A549 (cell line): ENCODE data around the gene IARS1. TPM values are rescaled to one million over a fixed set of nuclear protein-coding genes. Genes with fewer than 3 reads are reported as not detected.
A peak's percentile ranks its signal among the peaks of the same experiment; 100 is the strongest.

Experiments
- ATAC-seq, 2 experiments: fragments of 200-7000 bp in 1 of 2; fragments of >200 bp in 1 of 2; cut with Nextera tagmentation in 1 of 2; cut with Tn5 transposase in 1 of 2; 3 replicates each; pipeline versions ENCODE4 v1.8.0 to v1.9.1; 2018 to 2020; ENCODE audit warnings: mild to moderate bottlenecking in 1 of 2, moderate library complexity in 1 of 2
- CTCF ChIA-PET: fragments of 300-600 bp; sonication (Branson Sonifier 250); formaldehyde crosslinking; extraction: SDS; loops from one replicate; lab custom pipeline; 2021; ENCODE audit warnings: antibody characterized with exemption, inconsistent platforms; lab: Yijun Ruan, JAX
- POLR2A ChIA-PET: fragments of 350-600 bp; formaldehyde crosslinking; extraction: SDS; loops from one replicate; lab custom pipeline; 2021; ENCODE audit warnings: antibody characterized with exemption, inconsistent platforms; lab: Yijun Ruan, JAX
- DNase-seq, 2 experiments: peaks; one replicate each; pipeline versions ENCODE4 v3.0.0 to v3.0.0-alpha.2; 2011 to 2016; ENCODE audit warnings: low read depth in 1 of 2, low spot score in 1 of 2
- FAIRE-seq: peaks from 2 replicates; lab custom pipeline; 2011; peaks lifted over from hg19 to GRCh38; lab: Jason Lieb, UNC
- H3K27ac ChIP-seq, 2 experiments: fragments of >200 bp; sonication (Bioruptor Twin); formaldehyde crosslinking; 3 replicates each; pipeline ENCODE4 v1.5.1; 2016 to 2017
- H3K4me1 ChIP-seq: fragments of >200 bp; sonication (Bioruptor Twin); formaldehyde crosslinking; 3 replicates; pipeline ENCODE4 v1.6.1; 2016
- H3K4me2 ChIP-seq: fragments of >200 bp; sonication (Bioruptor Twin); formaldehyde crosslinking; 3 replicates; pipeline ENCODE4 v1.6.1; 2016
- H3K4me3 ChIP-seq: fragments of >200 bp; sonication (Bioruptor Twin); formaldehyde crosslinking; 3 replicates; pipeline ENCODE4 v1.5.1; 2016
- H3K9me3 ChIP-seq: fragments of >200 bp; sonication (Bioruptor Twin); formaldehyde crosslinking; 3 replicates; pipeline ENCODE4 v1.6.1; 2016
- BHLHE40 ChIP-seq: IDR thresholded peaks from 2 replicates; pipeline ENCODE4 v1.6.1; 2012; ENCODE audit warnings: low read depth, low read length, inconsistent platforms
- CBX8 ChIP-seq: fragments of 200-600 bp; sonication (generic); IDR thresholded peaks from 2 replicates; pipeline ENCODE4 v1.6.1; 2016
- FOSL2 ChIP-seq, 2 experiments: fragments of 450-650 bp in 1 of 2; fragments of >200 bp in 1 of 2; sonication (Bioruptor Twin) in 1 of 2; formaldehyde crosslinking; IDR thresholded peaks; 2 replicates each; pipeline versions ENCODE4 v1.5.0 to v1.6.1; 2016 to 2020; ENCODE audit warnings: mild to moderate bottlenecking in 1 of 2, moderate library complexity in 1 of 2
- GATA3 ChIP-seq: IDR thresholded peaks from 2 replicates; pipeline ENCODE4 v1.6.1; 2012; ENCODE audit warnings: borderline replicate concordance
- HDAC2 ChIP-seq: fragments of 200-600 bp; sonication (generic); IDR thresholded peaks from 2 replicates; pipeline ENCODE4 v1.6.1; 2016
- JUNB ChIP-seq: fragments of >200 bp; sonication (Bioruptor Twin); formaldehyde crosslinking; IDR thresholded peaks from 2 replicates; pipeline ENCODE4 v1.6.1; 2016
- MAFK ChIP-seq: fragments of 450-650 bp; IDR thresholded peaks from 2 replicates; pipeline ENCODE4 v1.6.1; 2014; ENCODE audit not compliant: partially characterized antibody
- MAX ChIP-seq: IDR thresholded peaks from 2 replicates; pipeline ENCODE4 v1.6.1; 2012
- NFE2L2 ChIP-seq: fragments of 150-350 bp; conservative IDR thresholded peaks from 2 replicates; pipeline ENCODE4 v1.6.1; 2014; ENCODE audit warnings: low read length
- NPAS2 ChIP-seq: fragments of 250-450 bp; sonication (Bioruptor Pico); IDR thresholded peaks from 2 replicates; pipeline ENCODE4 v1.8.0; 2022; ENCODE audit warnings: mild to moderate bottlenecking, moderate library complexity, borderline replicate concordance
- POLR2AphosphoS2 ChIP-seq: conservative IDR thresholded peaks from 2 replicates; pipeline ENCODE4 v1.6.1; 2012; ENCODE audit warnings: low read length, improper control_type of control experiment, inconsistent platforms
- RAD21 ChIP-seq, 2 experiments: fragments of >200 bp in 1 of 2; sonication (Bioruptor Twin) in 1 of 2; formaldehyde crosslinking in 1 of 2; IDR thresholded peaks in 1 of 2; conservative IDR thresholded peaks in 1 of 2; 2 replicates in 1 of 2; 3 replicates in 1 of 2; pipeline ENCODE4 v1.6.1; 2012 to 2018; ENCODE audit warnings: inconsistent platforms in 1 of 2
- RCOR1 ChIP-seq: fragments of 150-350 bp; IDR thresholded peaks from 2 replicates; pipeline ENCODE4 v1.6.1; 2014; ENCODE audit warnings: antibody characterized with exemption, low read length, low read depth
- SMC3 ChIP-seq: fragments of >200 bp; sonication (Bioruptor Twin); formaldehyde crosslinking; IDR thresholded peaks from 3 replicates; pipeline ENCODE4 v1.6.1; 2018; ENCODE audit warnings: inconsistent platforms
- TP53 ChIP-seq: fragments of 250-450 bp; sonication (Bioruptor Pico); IDR thresholded peaks from 2 replicates; pipeline ENCODE4 v1.5.0; 2021; ENCODE audit warnings: mild to moderate bottlenecking, moderate library complexity
- ZC3H11A ChIP-seq: fragments of 450-650 bp; IDR thresholded peaks from 2 replicates; pipeline ENCODE4 v1.6.1; 2014; ENCODE audit warnings: antibody characterized with exemption, mild to moderate bottlenecking
- ZFP36 ChIP-seq: fragments of 450-650 bp; IDR thresholded peaks from 2 replicates; pipeline ENCODE4 v1.6.1; 2014; ENCODE audit warnings: borderline replicate concordance; ENCODE audit not compliant: partially characterized antibody
- ZNF302 ChIP-seq: fragments of 250-450 bp; sonication (Bioruptor Pico); IDR thresholded peaks from 2 replicates; pipeline ENCODE4 v1.9.0; 2021; ENCODE audit warnings: inconsistent platforms, mild to moderate bottlenecking, moderate library complexity
- ZSCAN20 ChIP-seq: fragments of 250-450 bp; sonication (Bioruptor Pico); IDR thresholded peaks from 2 replicates; pipeline ENCODE4 v1.8.0; 2022; ENCODE audit warnings: mild to moderate bottlenecking, moderate library complexity
- WGBS: methylation state at CpG from one replicate; pipeline ENCODE4 v1.1.6; 2017; ENCODE audit errors: missing lambda C conversion rate; 5-methylcytosine and 5-hydroxymethylcytosine counted together
- polyA plus RNA-seq, 4 experiments: library from polyadenylated mRNA; depleted of rRNA in 3 of 4; stranded (reverse); fragments of >200 nt; fragmentation: RNase III in 1 of 4; extraction: RNeasy Plus Mini Kit Qiagen cat#74134 plus additional on column Dnase treatment in 1 of 4; gene quantifications; 2 replicates in 3 of 4; 3 replicates in 1 of 4; pipeline ENCODE4 v1.2.3, GENCODE V29; 2011 to 2017
- TF ChIP-seq, protein P1 (sequence below): fragments of >200 bp; sonication (Bioruptor Twin); formaldehyde crosslinking; IDR thresholded peaks from 3 replicates; pipeline ENCODE4 v1.5.1; 2016
- TF ChIP-seq, protein P2 (sequence below): fragments of 150-350 bp; IDR thresholded peaks from 2 replicates; pipeline ENCODE4 v1.6.1; 2014; ENCODE audit warnings: low read depth, mild to moderate bottlenecking, low read length

Gene IARS1
- polyA plus RNA-seq, 2 of the 4 experiments (the other 2 are of a cell fraction): 121 to 244 TPM

DNA sequence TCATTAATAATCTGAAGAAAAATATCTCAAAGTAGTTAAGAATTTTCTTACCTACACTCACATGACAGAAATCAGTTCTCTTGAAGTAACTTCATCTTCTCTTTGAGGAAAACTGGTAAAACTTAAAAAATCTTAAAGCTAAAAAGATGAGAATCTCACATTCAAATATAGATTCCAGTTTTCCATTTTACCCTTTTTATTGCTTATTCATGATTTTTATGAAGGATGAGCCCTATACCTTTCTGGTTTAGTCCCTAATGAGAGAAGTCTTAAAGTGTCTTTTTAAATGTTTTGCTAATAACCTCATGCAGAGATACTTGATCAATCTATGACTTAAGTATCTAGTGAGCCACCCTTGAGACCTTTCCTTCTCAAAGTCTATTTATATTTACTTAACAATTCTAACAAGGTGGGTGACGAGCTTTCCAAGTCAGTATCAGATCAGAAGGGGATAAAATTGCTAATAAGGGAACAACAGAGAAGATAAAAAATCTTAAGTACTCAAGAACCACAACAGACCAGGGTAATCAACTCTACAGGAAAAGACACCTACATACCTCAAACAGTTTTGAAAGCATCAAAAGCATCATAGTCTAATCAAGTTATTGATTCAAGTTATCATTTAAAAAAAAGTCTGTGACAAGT is 2.6 kb downstream of the IARS1 start:
- TF ChIP-seq FOSL2 (IDR thresholded peaks at IDR 0.05) (no peak), FOSL2 (CRISPR knock-in tag; IDR thresholded peaks at IDR 0.05) (no peak), BHLHE40 (no peak), POLR2AphosphoS2 (no peak), CBX8 (no peak), NPAS2 (CRISPR knock-in tag) (no peak), SMC3 (no peak), MAFK (peak; percentile 48)
- TF ChIP-seq, protein P1, sequence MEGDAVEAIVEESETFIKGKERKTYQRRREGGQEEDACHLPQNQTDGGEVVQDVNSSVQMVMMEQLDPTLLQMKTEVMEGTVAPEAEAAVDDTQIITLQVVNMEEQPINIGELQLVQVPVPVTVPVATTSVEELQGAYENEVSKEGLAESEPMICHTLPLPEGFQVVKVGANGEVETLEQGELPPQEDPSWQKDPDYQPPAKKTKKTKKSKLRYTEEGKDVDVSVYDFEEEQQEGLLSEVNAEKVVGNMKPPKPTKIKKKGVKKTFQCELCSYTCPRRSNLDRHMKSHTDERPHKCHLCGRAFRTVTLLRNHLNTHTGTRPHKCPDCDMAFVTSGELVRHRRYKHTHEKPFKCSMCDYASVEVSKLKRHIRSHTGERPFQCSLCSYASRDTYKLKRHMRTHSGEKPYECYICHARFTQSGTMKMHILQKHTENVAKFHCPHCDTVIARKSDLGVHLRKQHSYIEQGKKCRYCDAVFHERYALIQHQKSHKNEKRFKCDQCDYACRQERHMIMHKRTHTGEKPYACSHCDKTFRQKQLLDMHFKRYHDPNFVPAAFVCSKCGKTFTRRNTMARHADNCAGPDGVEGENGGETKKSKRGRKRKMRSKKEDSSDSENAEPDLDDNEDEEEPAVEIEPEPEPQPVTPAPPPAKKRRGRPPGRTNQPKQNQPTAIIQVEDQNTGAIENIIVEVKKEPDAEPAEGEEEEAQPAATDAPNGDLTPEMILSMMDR: no peak
- TF ChIP-seq, all 56 proteins: peak for 1
- DNase-seq (no peak), ATAC-seq (no peak), FAIRE-seq (no peak)
- H3K4me3 ChIP-seq: peak overlapping the region; percentile 73; the same call in 1 of the 3 replicates
- ChIA-PET POLR2A (no interaction called here), CTCF (interaction anchor here (1.0 to 5.5 kb wide), 5 partner anchors 10 to 474 kb away, joined by 3 to 38 read pairs (median 3); no protein-coding TSS in a partner anchor)
- H3K27ac ChIP-seq: no peak overlapping the region
- H3K4me2 ChIP-seq: peak overlapping the region; percentile 92
- H3K4me1 ChIP-seq: peaks cover 22% of the 10 kb centered on the region
- no peaks in the 10 kb centered on the region for H3K9me3 ChIP-seq
- 88% methylated on average over 1 of the region's 1 CpG for WGBS

DNA sequence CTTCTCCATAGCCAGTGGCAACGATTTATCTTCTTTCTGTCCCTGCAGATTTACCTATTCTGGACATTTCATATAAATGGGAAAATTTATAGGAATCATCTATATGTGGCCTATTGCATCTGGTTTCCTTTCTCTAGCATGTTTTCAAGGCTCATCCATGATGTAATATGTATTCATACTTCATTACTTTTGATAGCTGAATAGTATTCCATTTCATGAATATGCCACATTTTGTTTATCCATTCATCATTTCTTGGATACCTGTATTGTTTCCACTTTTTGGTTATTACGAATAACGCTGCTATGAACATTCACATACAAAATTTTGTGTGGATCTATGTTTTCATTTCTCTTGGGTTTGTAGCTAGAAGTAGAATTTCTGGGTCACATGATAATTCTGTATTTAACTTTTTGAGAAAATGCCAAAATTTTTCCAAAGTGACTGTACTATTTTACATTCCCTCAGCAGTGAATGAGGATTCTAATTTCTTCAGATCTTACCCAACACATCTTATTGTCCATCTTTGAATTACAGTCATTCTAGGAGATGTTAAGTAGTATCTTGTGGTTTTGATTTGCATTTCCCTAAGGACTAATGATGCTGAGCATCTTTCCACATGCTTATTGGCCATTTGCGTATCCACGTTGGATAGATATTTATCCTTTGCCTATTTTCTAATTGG is 3.6 kb downstream of the IARS1 start:
- CTCF ChIA-PET: interaction anchor here (1.0 to 5.5 kb wide), 3 partner anchors 9 to 150 kb away, joined by 3 to 38 read pairs (median 7); no protein-coding TSS in a partner anchor
- Histone ChIP-seq H3K27ac (no peak overlapping the region), H3K9me3 (no peaks in the 10 kb centered on the region), H3K4me2 (no peak overlapping the region), H3K4me1 (peaks cover 20% of the 10 kb centered on the region), H3K4me3 (no peak overlapping the region)
- 95% methylated on average over 5 of the region's 5 CpGs for WGBS
- ATAC-seq: no peak
- POLR2A ChIA-PET: interaction anchor here (1.6 kb wide), 1 partner anchor 10 kb away, joined by 5 read pairs; no protein-coding TSS in a partner anchor
- DNase-seq: no peak
- FAIRE-seq: no peak
- TF ChIP-seq RCOR1: no peak
- TF ChIP-seq, protein P2, sequence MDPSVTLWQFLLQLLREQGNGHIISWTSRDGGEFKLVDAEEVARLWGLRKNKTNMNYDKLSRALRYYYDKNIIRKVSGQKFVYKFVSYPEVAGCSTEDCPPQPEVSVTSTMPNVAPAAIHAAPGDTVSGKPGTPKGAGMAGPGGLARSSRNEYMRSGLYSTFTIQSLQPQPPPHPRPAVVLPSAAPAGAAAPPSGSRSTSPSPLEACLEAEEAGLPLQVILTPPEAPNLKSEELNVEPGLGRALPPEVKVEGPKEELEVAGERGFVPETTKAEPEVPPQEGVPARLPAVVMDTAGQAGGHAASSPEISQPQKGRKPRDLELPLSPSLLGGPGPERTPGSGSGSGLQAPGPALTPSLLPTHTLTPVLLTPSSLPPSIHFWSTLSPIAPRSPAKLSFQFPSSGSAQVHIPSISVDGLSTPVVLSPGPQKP: no peak
- TF ChIP-seq TP53 (CRISPR knock-in tag): no peak
- no peak for TF ChIP-seq ZSCAN20
- no peak for TF ChIP-seq HDAC2
- no peak for TF ChIP-seq JUNB
- no peak for TF ChIP-seq ZFP36
- TF ChIP-seq GATA3: no peak
- TF ChIP-seq ZNF302 (CRISPR knock-in tag): no peak
- TF ChIP-seq ZC3H11A: no peak
- no peak for TF ChIP-seq RAD21 (conservative IDR thresholded peaks at IDR 0.05 in 1 of 2, IDR thresholded peaks at IDR 0.05 in 1 of 2)
- TF ChIP-seq POLR2AphosphoS2: no peak
- TF ChIP-seq BHLHE40: no peak
- no peak for TF ChIP-seq MAX
- TF ChIP-seq NFE2L2: no peak
